OCI-M1 (cell line): ENCODE results near the gene CNN2.
A peak's percentile ranks its signal among the peaks of the same experiment; 100 is the strongest.

Source experiments
- DNase-seq: peaks from one replicate; lab custom pipeline; 2025; lab: John Stamatoyannopoulos, UW

The CNN2 gene

GRCh38 chr19:1026783-1027649 is 608 bp downstream of the CNN2 start:
- no peak for DNase-seq

- no peak for DNase-seq
These were observed 1.2 kb downstream of the CNN2 start for GRCh38 chr19:1027650-1028061.

- DNase-seq: no peak
These were observed 1.9 kb downstream of the CNN2 start for GRCh38 chr19:1028062-1028926.

GRCh38 chr19:1032264-1032867 is 6.0 kb downstream of the CNN2 start:
- no peak for DNase-seq

- DNase-seq: no peak
These were observed 9.7 kb downstream of the CNN2 start for GRCh38 chr19:1035998-1036621.

- no peak for DNase-seq
These were observed 11.2 kb downstream of the CNN2 start for GRCh38 chr19:1037621-1038064.

- DNase-seq: no peak
These were observed 12.7 kb downstream of the CNN2 start for GRCh38 chr19:1038978-1039645.

- DNase-seq: peak; percentile 96
These were observed 13.5 kb downstream of the CNN2 start, which contains the start of gene ABCA7 for GRCh38 chr19:1039646-1040475. Gene ABCA7 (plus strand): TSS chr19:1040107. CDS start chr19:1041362, 1,255 bp downstream.

- DNase-seq: peak; percentile 92
These were observed 14.3 kb downstream of the CNN2 start for GRCh38 chr19:1040476-1041271.

- DNase-seq: no peak
These were observed 14.9 kb downstream of the CNN2 start for GRCh38 chr19:1041272-1041834.

GRCh38 chr19:1041835-1042685 is 15.7 kb downstream of the CNN2 start:
- no peak for DNase-seq

GRCh38 chr19:1042689-1043511 is 16.5 kb downstream of the CNN2 start:
- no peak for DNase-seq

GRCh38 chr19:1045247-1045603 is 18.8 kb downstream of the CNN2 start:
- peak; percentile 32 for DNase-seq

GRCh38 chr19:1046117-1046626 is 19.8 kb downstream of the CNN2 start:
- no peak for DNase-seq

GRCh38 chr19:1046836-1047695 is 20.7 kb downstream of the CNN2 start:
- no peak for DNase-seq

GRCh38 chr19:1047696-1048147 is 21.3 kb downstream of the CNN2 start:
- no peak for DNase-seq
